ENCODE results near the gene IL33. TPM values are rescaled to one million over a fixed set of nuclear protein-coding genes. Genes with fewer than 3 reads are reported as not detected.

Gene IL33
- total and polyA plus RNA-seq, 2 donors (not counting 1 experiment from before 2014, with no cell fraction given) = not detected

DNA sequence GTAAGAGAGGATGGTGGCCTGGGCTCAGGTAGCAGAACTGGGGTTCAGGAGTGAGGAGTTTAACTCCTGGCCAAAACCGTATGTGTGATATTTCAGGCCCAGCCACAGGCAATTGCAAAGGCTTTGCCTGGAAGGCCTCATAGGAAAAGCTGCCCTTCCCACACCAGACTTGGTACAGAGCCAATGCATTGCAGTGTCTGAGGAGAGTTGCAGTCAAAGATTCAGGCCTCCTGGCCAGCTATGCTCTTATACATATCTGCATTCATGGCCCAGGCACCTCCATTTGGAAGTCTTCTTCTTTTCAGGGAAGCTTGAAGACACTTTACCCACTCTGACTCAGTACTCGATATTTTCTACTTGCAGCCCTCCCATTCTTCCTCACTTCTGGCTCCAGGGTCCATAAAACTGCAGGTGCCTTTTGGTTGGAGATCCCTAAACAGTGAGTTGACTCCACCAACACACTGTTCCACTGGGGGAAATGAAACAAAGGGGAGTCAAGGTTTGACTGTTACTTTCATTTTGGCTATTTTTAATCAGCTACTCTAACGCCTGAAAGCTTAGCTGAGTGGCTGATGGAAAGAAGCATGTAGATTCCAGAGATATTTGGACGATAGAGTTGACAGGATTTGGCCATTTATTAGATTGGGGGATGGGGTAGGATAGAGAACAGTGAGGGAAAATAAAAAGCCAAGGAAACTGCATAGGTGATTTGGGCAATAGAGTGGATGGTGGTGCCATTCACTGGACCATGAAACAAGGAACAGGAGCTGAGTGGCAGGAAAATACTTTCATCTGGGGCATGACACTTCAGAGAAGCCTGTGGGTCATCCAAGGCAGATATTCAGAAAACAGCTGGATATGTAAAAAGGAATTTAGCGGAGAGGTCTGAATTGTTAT lies 30.6 kb upstream of the IL33 start:
- Mint-ChIP-seq H3K4me1 (peaks cover 3% of the 10 kb centered on the region), H3K27ac (no peak overlapping the region), H3K27me3 (peaks cover 21% of the 10 kb centered on the region), H3K4me3 (no peak overlapping the region), H3K9me3 (ENCODE audit: insufficient read depth) (no peaks in the 10 kb centered on the region)
- Histone ChIP-seq H3K27me3 (replicated peaks in 1 of 4; ENCODE audit: control extremely low read depth in 1 of 4, control insufficient read depth in 3 of 4, insufficient read depth in 4 of 4, low read length in 3 of 4) (peaks cover 0 to 5% (median 3%) of the 10 kb centered on the region in 4 experiments), H3K9ac (ENCODE audit: low read length) (no peak overlapping the region), H3K79me2 (ENCODE audit: control insufficient read depth, insufficient read depth, low read length) (no peaks in the 10 kb centered on the region), H3K27ac (ENCODE audit: low read length in 2 of 2) (no peak overlapping the region), H4K20me1 (ENCODE audit: control insufficient read depth, insufficient read depth, low read length, poor library complexity, severe bottlenecking) (no peaks in the 10 kb centered on the region), H3K9me3 (ENCODE audit: control extremely low read depth in 1 of 3, control insufficient read depth in 2 of 3, insufficient read depth in 1 of 3, low read length in 2 of 3) (no peaks in the 10 kb centered on the region), H3K4me2 (replicated peaks; ENCODE audit: low read depth, low read length, poor library complexity, severe bottlenecking) (no peak overlapping the region), H3K4me1 (ENCODE audit: control insufficient read depth in 2 of 2, insufficient read depth in 2 of 2, low read length in 2 of 2) (no peaks in the 10 kb centered on the region), H2AFZ (ENCODE audit: insufficient read depth, low read depth, low read length, poor library complexity, severe bottlenecking) (no peak overlapping the region), H3K36me3 (replicated peaks in 1 of 2; ENCODE audit: control extremely low read depth in 1 of 2, control insufficient read depth in 1 of 2, extremely low read depth in 1 of 2, insufficient read depth in 2 of 2, low read length in 1 of 2) (no peaks in the 10 kb centered on the region), H3K4me3 (ENCODE audit: control extremely low read depth in 1 of 5, extremely low read depth in 1 of 5, insufficient read depth in 1 of 5, low read depth in 2 of 5, low read length in 4 of 5) (no peak overlapping the region)
- no peak for TF ChIP-seq EZH2 (IDR thresholded peaks at IDR 0.05; ENCODE audit: borderline replicate concordance, insufficient read depth, low read depth, low read length, poor library complexity, severe bottlenecking)
- TF ChIP-seq, protein P1, sequence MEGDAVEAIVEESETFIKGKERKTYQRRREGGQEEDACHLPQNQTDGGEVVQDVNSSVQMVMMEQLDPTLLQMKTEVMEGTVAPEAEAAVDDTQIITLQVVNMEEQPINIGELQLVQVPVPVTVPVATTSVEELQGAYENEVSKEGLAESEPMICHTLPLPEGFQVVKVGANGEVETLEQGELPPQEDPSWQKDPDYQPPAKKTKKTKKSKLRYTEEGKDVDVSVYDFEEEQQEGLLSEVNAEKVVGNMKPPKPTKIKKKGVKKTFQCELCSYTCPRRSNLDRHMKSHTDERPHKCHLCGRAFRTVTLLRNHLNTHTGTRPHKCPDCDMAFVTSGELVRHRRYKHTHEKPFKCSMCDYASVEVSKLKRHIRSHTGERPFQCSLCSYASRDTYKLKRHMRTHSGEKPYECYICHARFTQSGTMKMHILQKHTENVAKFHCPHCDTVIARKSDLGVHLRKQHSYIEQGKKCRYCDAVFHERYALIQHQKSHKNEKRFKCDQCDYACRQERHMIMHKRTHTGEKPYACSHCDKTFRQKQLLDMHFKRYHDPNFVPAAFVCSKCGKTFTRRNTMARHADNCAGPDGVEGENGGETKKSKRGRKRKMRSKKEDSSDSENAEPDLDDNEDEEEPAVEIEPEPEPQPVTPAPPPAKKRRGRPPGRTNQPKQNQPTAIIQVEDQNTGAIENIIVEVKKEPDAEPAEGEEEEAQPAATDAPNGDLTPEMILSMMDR (IDR thresholded peaks at IDR 0.05) = no peak
- ChIA-PET POLR2A (no interaction called here), CTCF (no interaction called here)
- WGBS (ENCODE audit: insufficient coverage) = 69% methylated on average over 5 of the region's 5 CpGs
- ATAC-seq (ENCODE audit: low read depth) (no peak), DNase-seq (no peak)
- intact Hi-C loops (cut with micrococcal nuclease) = no loop called here

DNA sequence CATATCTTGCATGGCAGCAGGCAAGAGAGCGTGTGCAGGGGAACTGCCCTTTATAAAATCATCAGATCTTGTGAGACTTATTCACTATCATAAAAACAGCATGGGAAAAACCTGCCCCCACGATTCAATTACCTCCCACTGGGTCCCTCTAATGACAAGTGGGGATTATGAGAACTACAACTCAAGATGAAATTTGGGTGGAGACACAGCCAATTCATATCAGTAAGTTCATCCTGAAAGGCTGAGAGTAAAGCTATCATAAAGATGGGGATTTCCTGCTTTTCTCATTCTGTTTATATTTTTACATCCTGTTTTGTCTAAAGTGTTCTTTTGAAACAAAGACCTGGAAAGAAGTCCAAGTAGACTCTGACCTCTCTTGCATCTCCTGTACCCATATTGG lies 28.9 kb upstream of the IL33 start:
- Histone ChIP-seq H3K79me2 (ENCODE audit: control insufficient read depth, insufficient read depth, low read length) (no peaks in the 10 kb centered on the region), H3K27ac (ENCODE audit: low read length in 2 of 2) (no peak overlapping the region), H3K4me2 (replicated peaks; ENCODE audit: low read depth, low read length, poor library complexity, severe bottlenecking) (no peak overlapping the region), H3K27me3 (replicated peaks in 1 of 4; ENCODE audit: control extremely low read depth in 1 of 4, control insufficient read depth in 3 of 4, insufficient read depth in 4 of 4, low read length in 3 of 4) (peaks cover 0 to 5% (median 3%) of the 10 kb centered on the region in 4 experiments), H3K4me1 (ENCODE audit: control insufficient read depth in 2 of 2, insufficient read depth in 2 of 2, low read length in 2 of 2) (no peaks in the 10 kb centered on the region), H4K20me1 (ENCODE audit: control insufficient read depth, insufficient read depth, low read length, poor library complexity, severe bottlenecking) (no peaks in the 10 kb centered on the region), H3K9ac (ENCODE audit: low read length) (no peak overlapping the region), H3K9me3 (ENCODE audit: control extremely low read depth in 1 of 3, control insufficient read depth in 2 of 3, insufficient read depth in 1 of 3, low read length in 2 of 3) (no peaks in the 10 kb centered on the region), H2AFZ (ENCODE audit: insufficient read depth, low read depth, low read length, poor library complexity, severe bottlenecking) (no peak overlapping the region), H3K36me3 (replicated peaks in 1 of 2; ENCODE audit: control extremely low read depth in 1 of 2, control insufficient read depth in 1 of 2, extremely low read depth in 1 of 2, insufficient read depth in 2 of 2, low read length in 1 of 2) (no peaks in the 10 kb centered on the region), H3K4me3 (ENCODE audit: control extremely low read depth in 1 of 5, extremely low read depth in 1 of 5, insufficient read depth in 1 of 5, low read depth in 2 of 5, low read length in 4 of 5) (no peak overlapping the region)
- intact Hi-C loops (cut with micrococcal nuclease) = no loop called here
- no CpG with 5 or more reads among the region's 2 CpGs for WGBS (ENCODE audit: insufficient coverage)
- peaks cover 3% of the 10 kb centered on the region for H3K4me1 Mint-ChIP-seq
- TF ChIP-seq, protein P1 (IDR thresholded peaks at IDR 0.05) = no peak
- TF ChIP-seq EZH2 (IDR thresholded peaks at IDR 0.05; ENCODE audit: borderline replicate concordance, insufficient read depth, low read depth, low read length, poor library complexity, severe bottlenecking) = no peak
- H3K27me3 Mint-ChIP-seq = peaks cover 30% of the 10 kb centered on the region
- POLR2A ChIA-PET = no interaction called here
- CTCF ChIA-PET = no interaction called here
- no peaks in the 10 kb centered on the region for H3K9me3 Mint-ChIP-seq (ENCODE audit: insufficient read depth)
- H3K27ac Mint-ChIP-seq = no peak overlapping the region
- no peak overlapping the region for H3K4me3 Mint-ChIP-seq
- no peak for ATAC-seq (ENCODE audit: low read depth)
- no peak for DNase-seq

Measured in B cell (primary cell).